Measurements from ENCODE around the gene ANKRD42. TPM values are rescaled to one million over a fixed set of nuclear protein-coding genes. Genes with fewer than 3 reads are reported as not detected.

The ANKRD42 gene
- total and polyA plus RNA-seq, 9 of the 15 experiments (the other 6 are each of a cell fraction or from before 2014, with no cell fraction given) = 2.8 to 9.1 (median 6.1) TPM

GRCh38 chr11:83156996-83157593, 36.4 kb upstream of the ANKRD42 start, which contains the start of gene PCF11 (continued):
- TF ChIP-seq FOXA1 (IDR thresholded peaks at IDR 0.05; ENCODE audit: borderline replicate concordance) = no peak
- peak; percentile 70; the same call in 1 of the 2 replicates for TF ChIP-seq ELF4 (CRISPR knock-in tag; IDR thresholded peaks at IDR 0.05)
- no peak for TF ChIP-seq ETV5 (CRISPR knock-in tag; IDR thresholded peaks at IDR 0.05; ENCODE audit: low read depth)
- no peak for TF ChIP-seq ARID3A (IDR thresholded peaks at IDR 0.05; ENCODE audit: borderline replicate concordance, low read depth, low read length)
- TF ChIP-seq BRD4 (IDR thresholded peaks at IDR 0.05) = peak; percentile 82; the same call in 1 of the 2 replicates
- no peak for TF ChIP-seq ZBTB34 (CRISPR knock-in tag; IDR thresholded peaks at IDR 0.05)
- TF ChIP-seq, protein P1, sequence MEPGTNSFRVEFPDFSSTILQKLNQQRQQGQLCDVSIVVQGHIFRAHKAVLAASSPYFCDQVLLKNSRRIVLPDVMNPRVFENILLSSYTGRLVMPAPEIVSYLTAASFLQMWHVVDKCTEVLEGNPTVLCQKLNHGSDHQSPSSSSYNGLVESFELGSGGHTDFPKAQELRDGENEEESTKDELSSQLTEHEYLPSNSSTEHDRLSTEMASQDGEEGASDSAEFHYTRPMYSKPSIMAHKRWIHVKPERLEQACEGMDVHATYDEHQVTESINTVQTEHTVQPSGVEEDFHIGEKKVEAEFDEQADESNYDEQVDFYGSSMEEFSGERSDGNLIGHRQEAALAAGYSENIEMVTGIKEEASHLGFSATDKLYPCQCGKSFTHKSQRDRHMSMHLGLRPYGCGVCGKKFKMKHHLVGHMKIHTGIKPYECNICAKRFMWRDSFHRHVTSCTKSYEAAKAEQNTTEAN (CRISPR knock-in tag; IDR thresholded peaks at IDR 0.05) = no peak
- TF ChIP-seq CBX8 (IDR thresholded peaks at IDR 0.05; ENCODE audit: borderline replicate concordance, extremely low read depth, low read depth, low read length, poor library complexity, severe bottlenecking) = no peak
- TF ChIP-seq THRA (IDR thresholded peaks at IDR 0.05) = no peak
- no peak for TF ChIP-seq DNMT1 (IDR thresholded peaks at IDR 0.05)
- peak; percentile 82 for TF ChIP-seq PCBP1 (IDR thresholded peaks at IDR 0.05; ENCODE audit: low read depth, low read length, poor library complexity, severe bottlenecking)
- TF ChIP-seq PATZ1 (CRISPR knock-in tag; IDR thresholded peaks at IDR 0.05; ENCODE audit: borderline replicate concordance) = no peak
- TF ChIP-seq SAP30 (IDR thresholded peaks at IDR 0.05; ENCODE audit: borderline replicate concordance, insufficient read depth, low read depth, low read length, poor library complexity, severe bottlenecking) = no peak
- no peak for TF ChIP-seq ZNF778 (CRISPR knock-in tag; IDR thresholded peaks at IDR 0.05)
- TF ChIP-seq, protein P2, sequence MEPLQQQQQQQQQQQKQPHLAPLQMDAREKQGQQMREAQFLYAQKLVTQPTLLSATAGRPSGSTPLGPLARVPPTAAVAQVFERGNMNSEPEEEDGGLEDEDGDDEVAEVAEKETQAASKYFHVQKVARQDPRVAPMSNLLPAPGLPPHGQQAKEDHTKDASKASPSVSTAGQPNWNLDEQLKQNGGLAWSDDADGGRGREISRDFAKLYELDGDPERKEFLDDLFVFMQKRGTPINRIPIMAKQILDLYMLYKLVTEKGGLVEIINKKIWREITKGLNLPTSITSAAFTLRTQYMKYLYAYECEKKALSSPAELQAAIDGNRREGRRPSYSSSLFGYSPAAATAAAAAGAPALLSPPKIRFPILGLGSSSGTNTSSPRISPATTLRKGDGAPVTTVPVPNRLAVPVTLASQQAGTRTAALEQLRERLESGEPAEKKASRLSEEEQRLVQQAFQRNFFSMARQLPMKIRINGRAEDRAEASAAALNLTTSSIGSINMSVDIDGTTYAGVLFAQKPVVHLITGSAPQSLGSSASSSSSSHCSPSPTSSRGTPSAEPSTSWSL (CRISPR knock-in tag; IDR thresholded peaks at IDR 0.05; ENCODE audit: borderline replicate concordance) = 0 out of 2 replicates have a peak, but pooled peaks have one; percentile 68
- no peak for TF ChIP-seq MAFG (tag; conservative IDR thresholded peaks at IDR 0.05)
- no peak for TF ChIP-seq ZNF354B (CRISPR knock-in tag; IDR thresholded peaks at IDR 0.05)
